Right lobe of liver (tissue), 6 donors: ENCODE data around the gene LENG8. TPM values are rescaled to one million over a fixed set of nuclear protein-coding genes. Genes with fewer than 3 reads are reported as not detected.

ENCODE experiments used
- ATAC-seq, 4 donors: fragments of 200-7000 bp; cut with Tn5 transposase; one replicate each; pipeline ENCODE4 v1.9.1; 2020; ENCODE audit warnings: mild to moderate bottlenecking in 4 of 4, moderate library complexity in 4 of 4
- DNase-seq, 3 donors: peaks; one replicate each; pipeline ENCODE4 v3.0.0-alpha.2; 2020
- H3K27ac ChIP-seq, 3 donors: fragments of 200-600 bp; one replicate each; pipeline ENCODE4 v1.8.0; 2022
- H3K27me3 ChIP-seq, 2 donors: fragments of 200-600 bp; one replicate each; pipeline ENCODE4 v1.8.0; 2022
- H3K36me3 ChIP-seq, 4 donors: fragments of 200-600 bp; sonication (generic) in 1 of 4; one replicate each; pipeline versions ENCODE4 v1.5.1 to v1.8.0; 2017 to 2022; ENCODE audit warnings: control low read depth in 1 of 4
- H3K4me1 ChIP-seq, 4 donors: fragments of 200-600 bp; sonication (generic) in 1 of 4; one replicate each; pipeline versions ENCODE4 v1.5.1 to v1.8.0; 2017 to 2022; ENCODE audit warnings: control low read depth in 1 of 4
- H3K4me3 ChIP-seq, 3 donors: fragments of 200-600 bp; one replicate each; pipeline ENCODE4 v1.8.0; 2022
- H3K9me3 ChIP-seq, 4 donors: fragments of 200-600 bp; sonication (generic) in 1 of 4; one replicate each; pipeline versions ENCODE4 v1.5.1 to v1.8.0; 2017 to 2022; ENCODE audit warnings: control low read depth in 1 of 4
- POLR2A ChIP-seq: fragments of 450-650 bp; IDR thresholded peaks from one replicate; pipeline ENCODE4 v1.6.1; 2017; ENCODE audit warnings: antibody characterized with exemption, mild to moderate bottlenecking
- WGBS: methylation state at CpG from one replicate; pipeline ENCODE4 v1.1.6; 2018; ENCODE audit warnings: low coverage, low lambda C conversion rate; ENCODE audit not compliant: insufficient coverage; ENCODE audit errors: missing lambda C conversion rate; 5-methylcytosine and 5-hydroxymethylcytosine counted together
- intact Hi-C, 2 donors: fragments of 100-400 bp; cut with DNase I; formaldehyde crosslinking; loops; one replicate each; pipeline versions ENCODE4 v1.11.2 to v1.14.1; 2022
- total RNA-seq, 6 experiments: library from RNA; depleted of rRNA in 2 of 6; stranded (reverse); fragments of >200 nt in 2 of 6; fragmentation: NEBNext Ultra II Directional in 3 of 6; extraction: Animal tissue kit (Norgen Biotek cat#: 25700) in 3 of 6; gene quantifications; one replicate each; pipeline versions ENCODE4 v1.1.0 to v1.2.4, GENCODE V29; 2016 to 2023
- TF ChIP-seq, protein P1 (sequence below), 4 donors: fragments of 200-600 bp in 3 of 4; fragments of 450-650 bp in 1 of 4; IDR thresholded peaks; one replicate each; pipeline versions ENCODE4 v1.5.1 to v1.8.0; 2016 to 2022; ENCODE audit warnings: antibody characterized with exemption in 4 of 4, mild to moderate bottlenecking in 2 of 4
- donor health status: DM: no; HTN: yes; CAD: no.
- donor health status: DM: no; HTN: no; CAD: no.
- donor health status: DM: no; HTN: no; CAD: no.
- donor health status: DM: no; HTN: yes; CAD: no.
- donor health status: DM: no; HTN: yes; CAD: no.

Gene LENG8
- total RNA-seq, 6 experiments from 2014 or later = 29.8 to 66.3 (median 41.1) TPM

DNA sequence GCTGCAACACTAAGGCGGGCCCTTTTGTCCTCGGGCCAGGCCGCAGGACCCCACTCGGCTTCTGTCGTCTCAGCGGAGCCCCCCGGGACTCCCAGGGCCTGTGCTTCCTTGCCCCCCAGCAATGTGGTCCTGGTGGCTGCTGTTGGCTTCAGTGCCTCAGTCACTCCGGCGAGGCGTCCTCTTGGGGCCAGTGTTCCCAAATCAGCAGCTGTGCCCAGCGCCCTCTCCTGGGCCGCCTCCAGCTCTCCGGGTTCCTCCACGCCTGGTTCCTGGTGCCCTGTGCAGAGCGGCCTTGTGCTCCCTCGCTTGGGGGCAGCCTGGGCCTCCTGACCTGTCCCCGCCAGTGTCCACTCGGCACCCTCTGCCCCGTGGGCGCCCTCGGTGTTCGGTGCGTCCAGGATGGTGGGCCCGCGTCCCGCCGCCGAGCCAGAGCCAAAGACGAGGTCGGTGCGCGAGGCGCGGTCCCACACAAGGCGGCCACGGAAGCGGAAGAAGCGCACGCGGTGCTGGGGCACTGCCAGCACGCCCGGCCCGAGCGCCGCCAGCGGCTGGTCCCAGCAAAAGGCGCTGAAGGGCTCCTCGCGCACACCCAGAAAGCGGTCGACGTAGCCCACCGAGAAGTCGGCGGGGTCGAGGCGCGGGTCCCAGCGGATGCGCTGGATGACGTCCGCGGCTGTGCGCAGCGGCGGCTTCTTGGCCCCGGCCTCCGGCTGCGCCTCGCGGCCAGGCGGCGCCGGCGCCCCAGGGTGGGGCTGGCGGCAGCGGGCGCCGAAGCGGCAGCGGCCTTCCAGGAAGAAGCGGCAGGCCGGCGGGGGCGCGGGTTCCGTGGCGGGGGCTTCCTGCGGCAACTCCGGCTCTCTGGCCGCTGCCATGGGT lies 13.9 kb downstream of the LENG8 start:
- DNase-seq (peak; percentile 77 to 83 (median 80)), ATAC-seq (peak; percentile 7 to 32 (median 20))
- H3K27ac ChIP-seq = peak overlapping the region; percentile 83 to 95 (median 91)
- peaks cover 0 to 12% (median 5%) of the 10 kb centered on the region in 4 donors for H3K4me1 ChIP-seq
- H3K27me3 ChIP-seq = no peaks in the 10 kb centered on the region
- peaks cover 13 to 42% (median 22%) of the 10 kb centered on the region in 4 donors for H3K36me3 ChIP-seq
- no CpG with 5 or more reads among the region's 91 CpGs for WGBS
- no peaks in the 10 kb centered on the region for H3K9me3 ChIP-seq
- H3K4me3 ChIP-seq = peak overlapping the region; percentile 42 to 72 (median 66)
- intact Hi-C loops = no loop called here
- no peak for TF ChIP-seq POLR2A
- TF ChIP-seq, protein P1, sequence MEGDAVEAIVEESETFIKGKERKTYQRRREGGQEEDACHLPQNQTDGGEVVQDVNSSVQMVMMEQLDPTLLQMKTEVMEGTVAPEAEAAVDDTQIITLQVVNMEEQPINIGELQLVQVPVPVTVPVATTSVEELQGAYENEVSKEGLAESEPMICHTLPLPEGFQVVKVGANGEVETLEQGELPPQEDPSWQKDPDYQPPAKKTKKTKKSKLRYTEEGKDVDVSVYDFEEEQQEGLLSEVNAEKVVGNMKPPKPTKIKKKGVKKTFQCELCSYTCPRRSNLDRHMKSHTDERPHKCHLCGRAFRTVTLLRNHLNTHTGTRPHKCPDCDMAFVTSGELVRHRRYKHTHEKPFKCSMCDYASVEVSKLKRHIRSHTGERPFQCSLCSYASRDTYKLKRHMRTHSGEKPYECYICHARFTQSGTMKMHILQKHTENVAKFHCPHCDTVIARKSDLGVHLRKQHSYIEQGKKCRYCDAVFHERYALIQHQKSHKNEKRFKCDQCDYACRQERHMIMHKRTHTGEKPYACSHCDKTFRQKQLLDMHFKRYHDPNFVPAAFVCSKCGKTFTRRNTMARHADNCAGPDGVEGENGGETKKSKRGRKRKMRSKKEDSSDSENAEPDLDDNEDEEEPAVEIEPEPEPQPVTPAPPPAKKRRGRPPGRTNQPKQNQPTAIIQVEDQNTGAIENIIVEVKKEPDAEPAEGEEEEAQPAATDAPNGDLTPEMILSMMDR (IDR thresholded peaks at IDR 0.05) = peak in 2 of 4 donors; percentile 15 to 19

GRCh38 chr19:54463531-54464043 lies 14.6 kb downstream of the LENG8 start, which contains the start of gene LENG9:
LENG9 (minus strand) TSS chr19:54463778; CDS start chr19:54463526, 252 bp downstream.
- Histone ChIP-seq H3K27me3 (no peaks in the 10 kb centered on the region), H3K4me1 (peaks cover 0 to 12% (median 5%) of the 10 kb centered on the region in 4 donors), H3K36me3 (peaks cover 8 to 35% (median 16%) of the 10 kb centered on the region in 4 donors), H3K9me3 (no peaks in the 10 kb centered on the region), H3K27ac (peak within 1 kb of the TSS; percentile 83 to 95 (median 91)), H3K4me3 (peak within 1 kb of the TSS; percentile 42 to 72 (median 66))
- intact Hi-C loops = no loop called here
- DNase-seq (peak; percentile 98 to 99 (median 99)), ATAC-seq (peak; percentile 70 to 77 (median 74))
- TF ChIP-seq, protein P1 (IDR thresholded peaks at IDR 0.05) = no peak
- TF ChIP-seq POLR2A = peak; percentile 96
- 0% methylated on average over 6 of the region's 41 CpGs for WGBS

- Histone ChIP-seq H3K9me3 (no peaks in the 10 kb centered on the region), H3K36me3 (peaks cover 5 to 29% (median 12%) of the 10 kb centered on the region in 4 donors), H3K4me1 (peaks cover 0 to 12% (median 5%) of the 10 kb centered on the region in 4 donors), H3K4me3 (peak overlapping the region; percentile 20 to 72 (median 66)), H3K27ac (peak overlapping the region; percentile 83 to 95 (median 91)), H3K27me3 (no peaks in the 10 kb centered on the region)
- intact Hi-C loops = no loop called here
- DNase-seq = peak; percentile 95 to 97 (median 95)
- 1% methylated on average over 26 of the region's 26 CpGs for WGBS
- TF ChIP-seq, protein P1 (IDR thresholded peaks at IDR 0.05) = no peak
- TF ChIP-seq POLR2A = no peak
- ATAC-seq = peak; percentile 65 to 72 (median 70)
Observed at GRCh38 chr19:54464044-54464629, 15.1 kb downstream of the LENG8 start.

- Histone ChIP-seq H3K27ac (peak overlapping the region; percentile 83 to 95 (median 91)), H3K27me3 (no peaks in the 10 kb centered on the region), H3K9me3 (no peaks in the 10 kb centered on the region), H3K36me3 (peaks cover 5 to 24% (median 9%) of the 10 kb centered on the region in 4 donors), H3K4me1 (peaks cover 0 to 12% (median 5%) of the 10 kb centered on the region in 4 donors), H3K4me3 (peak overlapping the region; percentile 20 to 72 (median 66))
- peak; percentile 94 to 95 (median 94) for DNase-seq
- intact Hi-C loops = no loop called here
- TF ChIP-seq POLR2A = peak; percentile 85
- TF ChIP-seq, protein P1 (IDR thresholded peaks at IDR 0.05) = no peak
- 3% methylated on average over 30 of the region's 87 CpGs for WGBS
- peak; percentile 60 to 76 (median 73) for ATAC-seq
Observed at GRCh38 chr19:54464630-54465425, 15.8 kb downstream of the LENG8 start.
